KG1 (cell line): ENCODE results near the gene DIS3L2.

Experiments
- DNase-seq: peaks from one replicate; lab custom pipeline; 2025; lab: John Stamatoyannopoulos, UW

DIS3L2 gene

DNA sequence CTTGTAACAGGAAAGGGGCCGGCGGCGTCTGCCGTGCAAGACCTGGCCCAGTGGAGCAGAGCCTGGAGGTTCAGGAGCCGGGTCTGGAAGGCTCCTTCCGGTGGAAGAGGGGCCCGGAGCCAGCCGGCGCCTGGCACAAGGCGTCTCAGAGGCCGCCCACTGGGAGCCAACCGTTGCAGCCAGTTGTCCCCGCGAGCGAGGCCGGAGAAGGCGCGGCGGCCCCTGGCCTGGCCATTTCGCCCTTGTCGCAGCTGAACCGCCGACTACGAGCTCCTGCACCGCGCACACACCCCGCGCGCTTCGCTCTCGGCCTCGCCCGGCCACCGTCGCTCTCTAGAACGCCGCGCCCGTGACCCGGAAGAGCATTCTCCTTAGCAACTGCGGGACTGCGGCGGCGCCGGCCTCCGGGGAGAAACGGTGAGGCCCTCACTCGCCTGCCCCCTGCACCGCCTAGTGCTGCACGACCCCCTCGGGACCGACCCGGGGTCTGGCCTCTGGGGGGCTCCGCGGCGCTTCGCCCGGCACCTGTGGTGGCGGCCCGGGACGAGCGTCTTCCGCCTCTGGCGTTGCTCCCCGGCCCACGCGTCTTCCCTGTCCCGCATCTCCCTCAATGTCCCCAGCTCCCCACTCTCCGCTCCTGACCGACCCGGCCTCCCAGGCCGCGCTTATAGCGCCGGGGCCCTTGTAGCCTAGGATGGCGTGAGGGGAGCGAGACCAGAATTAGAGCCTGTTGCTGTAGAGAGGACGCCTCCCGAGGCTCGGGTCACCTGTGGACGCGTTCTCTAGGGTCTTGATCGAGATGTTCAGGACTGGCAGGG is at the start of gene DIS3L2:
DIS3L2 (plus strand) TSS at position 365 of the 818 bp plus-strand sequence. CDS start 53,215 bp downstream, outside the sequence.
- peak; percentile 85 for DNase-seq

GRCh38 chr2:231914077-231914690 is 47.3 kb upstream of the DIS3L2 start:
- DNase-seq = no peak

DNA sequence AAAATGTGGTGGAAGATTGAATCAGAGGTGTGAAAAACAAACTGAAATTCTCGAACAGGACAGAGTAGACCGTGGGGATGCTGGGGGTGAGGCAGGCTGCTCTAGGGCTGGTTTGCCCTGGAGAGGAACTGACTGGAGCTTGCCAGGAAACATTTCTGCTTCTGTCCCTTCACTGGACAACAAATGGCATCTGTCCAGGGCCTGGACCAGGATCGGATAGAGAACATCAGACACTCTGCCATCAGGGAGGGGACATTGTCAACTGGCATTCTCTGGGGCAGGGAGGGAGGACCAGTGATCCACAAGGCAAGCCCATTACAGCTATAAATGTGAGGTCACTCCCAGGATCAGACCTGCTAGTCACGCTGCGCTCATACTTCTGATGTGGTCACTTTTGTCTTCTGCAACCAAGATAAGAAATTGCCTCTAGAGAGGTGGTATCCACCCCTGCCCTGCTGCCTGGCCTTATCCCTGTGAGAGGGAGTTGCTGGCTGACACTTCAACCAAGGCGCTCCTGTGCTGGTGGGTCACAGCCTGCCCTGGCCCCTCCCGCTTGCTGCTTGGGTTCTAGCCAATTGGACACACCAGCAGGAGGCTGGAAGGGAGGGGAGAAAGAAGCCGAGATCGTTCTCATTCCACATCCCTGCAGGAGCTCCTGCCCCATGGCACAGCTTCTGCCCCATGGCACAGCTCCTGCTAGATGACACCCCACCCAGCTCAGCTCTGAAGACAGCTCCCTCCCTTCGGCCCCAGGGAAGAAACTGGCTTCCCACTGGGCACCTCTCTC is 44.0 kb upstream of the DIS3L2 start:
- DNase-seq = no peak

DNA sequence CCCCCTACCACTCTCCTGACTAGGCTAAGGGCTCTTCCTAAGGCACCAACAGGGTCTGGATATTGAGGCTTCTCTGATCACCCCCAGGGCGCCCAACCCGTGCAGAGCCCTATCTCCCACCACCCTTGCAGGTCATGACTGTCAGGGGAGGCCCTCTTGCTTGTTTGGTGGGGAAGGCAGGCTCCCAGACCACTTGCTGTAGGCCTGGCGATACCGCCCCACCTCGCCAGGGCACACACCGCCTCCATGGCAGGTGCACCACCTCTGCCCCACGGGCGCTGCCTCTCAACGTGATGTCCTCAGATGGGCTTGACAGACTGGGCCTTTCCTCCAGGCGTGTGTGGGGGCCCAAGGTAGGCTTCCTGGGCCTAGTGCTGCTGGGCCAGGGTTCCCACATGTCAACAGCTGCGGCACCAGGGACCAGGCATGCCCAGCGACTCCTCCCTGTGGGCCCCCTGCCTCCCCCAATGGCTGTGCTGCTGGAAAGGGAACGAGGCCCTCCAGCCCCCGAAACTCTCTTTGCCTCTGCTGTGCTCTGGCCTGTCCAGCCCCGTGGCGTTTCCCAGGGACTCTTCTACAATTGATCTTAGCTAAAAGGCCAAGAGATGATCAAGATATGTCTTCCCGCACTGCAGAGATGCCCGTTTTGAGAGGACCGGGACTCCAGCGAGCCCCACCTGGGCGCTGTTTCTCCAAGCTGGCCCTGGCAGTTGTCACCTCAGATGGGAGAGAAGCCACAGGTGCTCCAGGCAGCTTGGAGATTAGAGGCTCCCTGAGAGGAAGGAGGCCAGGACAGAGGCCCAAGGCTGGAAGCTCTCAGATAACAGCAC is 42.8 kb upstream of the DIS3L2 start:
- DNase-seq = no peak

- no peak for DNase-seq
Observed at GRCh38 chr2:231919341-231920035, 42.0 kb upstream of the DIS3L2 start.

DNA sequence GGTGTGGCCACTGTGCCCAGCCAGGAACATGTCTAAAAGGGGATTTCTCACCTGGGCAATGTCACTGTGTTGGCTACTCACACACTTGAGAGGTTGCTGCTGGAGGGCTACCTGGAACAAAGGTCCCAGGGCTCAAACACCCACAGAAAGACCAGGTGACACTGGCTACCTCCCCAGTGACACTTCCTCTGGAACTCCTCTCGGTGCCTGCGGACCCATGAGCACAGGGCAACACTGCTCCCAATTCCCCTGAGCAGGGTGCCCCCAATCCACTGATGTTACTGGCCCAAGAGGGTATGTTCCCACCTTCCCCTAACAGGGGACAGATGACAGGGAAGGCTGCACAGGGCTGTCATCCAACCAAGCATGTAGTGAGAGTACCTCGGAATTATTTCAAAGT is 41.1 kb upstream of the DIS3L2 start:
- DNase-seq = no peak

DNA sequence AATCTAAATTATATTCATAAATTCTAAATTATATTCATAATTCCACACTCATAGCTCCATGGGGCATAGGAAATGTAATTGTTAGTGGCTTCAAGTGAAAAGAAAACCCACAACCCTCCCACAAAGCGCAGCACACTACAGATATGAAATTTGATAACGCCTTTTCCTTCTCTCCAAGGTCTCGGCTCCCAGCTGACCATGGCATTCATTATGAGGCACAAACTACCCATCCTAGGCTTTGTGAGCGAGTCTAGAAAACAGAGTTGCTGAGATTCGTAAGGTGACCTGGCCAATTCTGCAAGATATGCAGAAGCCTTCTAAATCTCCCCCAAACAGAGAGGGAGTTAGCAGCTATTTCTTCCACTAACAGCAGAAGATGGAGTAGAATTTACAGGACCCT is 40.7 kb upstream of the DIS3L2 start:
- DNase-seq = no peak

DNA sequence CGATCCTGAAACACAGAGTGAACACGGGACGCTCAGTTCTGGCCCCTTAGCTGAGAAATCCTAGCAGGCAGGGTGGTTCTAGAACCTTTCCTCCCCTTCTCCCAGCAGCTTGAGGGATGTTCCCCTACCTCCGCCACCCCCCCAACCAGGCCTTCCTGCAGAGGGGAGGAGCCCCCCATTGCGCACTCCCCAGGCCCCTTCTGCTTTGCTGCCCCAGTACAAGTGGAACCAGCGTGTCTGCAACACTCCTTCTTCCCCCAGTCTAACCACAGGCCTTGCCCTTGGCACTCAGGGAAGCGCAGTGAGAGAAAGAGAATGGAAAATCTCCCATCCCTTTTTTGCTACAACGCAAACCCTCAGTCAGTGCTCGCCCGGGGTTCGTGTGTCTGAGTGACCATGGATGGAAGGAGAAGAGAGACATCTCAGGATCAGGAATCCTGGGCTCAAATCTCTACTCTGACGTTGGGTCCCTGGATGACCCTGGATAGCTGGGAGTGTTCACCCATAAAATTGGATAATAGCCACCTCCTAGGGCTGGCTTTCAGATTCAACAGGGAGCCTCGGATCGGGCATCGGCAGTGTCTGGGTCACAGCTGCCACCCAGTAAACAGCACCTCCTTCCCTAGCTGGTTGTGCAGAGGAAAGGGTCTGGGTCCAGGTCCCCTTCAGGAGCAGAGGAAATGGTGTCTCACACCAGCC is 39.1 kb upstream of the DIS3L2 start:
- DNase-seq = no peak

DNA sequence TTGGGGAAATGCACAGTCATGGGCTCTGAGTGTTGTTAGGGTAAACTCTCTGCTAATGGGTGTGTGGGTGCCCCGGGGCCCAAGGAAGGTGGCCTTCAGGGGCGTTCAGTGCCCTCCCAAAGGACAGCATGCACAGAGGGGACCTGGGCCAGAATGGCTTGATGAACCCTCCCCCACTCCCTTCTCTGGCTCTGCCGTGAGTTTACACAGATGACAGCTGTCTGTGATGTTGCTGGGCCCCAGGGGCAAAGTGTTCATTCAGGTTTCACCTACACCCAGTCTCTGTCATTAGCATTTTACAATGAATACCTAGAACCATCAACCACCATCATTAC is 38.5 kb upstream of the DIS3L2 start:
- DNase-seq = no peak

GRCh38 chr2:231923951-231924888 is 37.3 kb upstream of the DIS3L2 start:
- no peak for DNase-seq

DNA sequence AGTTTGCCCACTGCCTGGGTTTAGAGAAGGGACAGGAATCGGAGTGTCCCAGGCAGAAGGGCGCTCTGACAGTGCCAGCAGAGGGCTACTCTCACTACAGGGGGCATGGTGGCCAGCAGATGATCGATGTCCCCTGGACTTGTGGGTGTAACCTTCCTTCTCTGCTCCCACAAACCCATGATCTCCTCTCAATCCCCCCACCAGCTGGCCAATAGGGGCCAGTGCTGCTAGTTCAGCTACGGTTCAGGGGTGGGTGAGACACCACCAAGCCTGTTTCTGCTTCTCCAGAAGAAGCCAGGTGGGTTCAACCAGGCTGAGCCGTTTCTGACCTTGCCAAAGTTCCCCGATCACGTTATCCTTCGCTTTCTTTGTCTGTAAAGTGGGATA is 36.6 kb upstream of the DIS3L2 start:
- DNase-seq = no peak

- DNase-seq = peak; percentile 51
Observed at GRCh38 chr2:231925303-231926179, 36.0 kb upstream of the DIS3L2 start.

- peak; percentile 45 for DNase-seq
Observed at GRCh38 chr2:231926180-231926741, 35.3 kb upstream of the DIS3L2 start, which contains the start of gene NPPC. Gene NPPC, minus strand, starts transcription at chr2:231926396. Its CDS starts 147 bp downstream, at chr2:231926249.

DNA sequence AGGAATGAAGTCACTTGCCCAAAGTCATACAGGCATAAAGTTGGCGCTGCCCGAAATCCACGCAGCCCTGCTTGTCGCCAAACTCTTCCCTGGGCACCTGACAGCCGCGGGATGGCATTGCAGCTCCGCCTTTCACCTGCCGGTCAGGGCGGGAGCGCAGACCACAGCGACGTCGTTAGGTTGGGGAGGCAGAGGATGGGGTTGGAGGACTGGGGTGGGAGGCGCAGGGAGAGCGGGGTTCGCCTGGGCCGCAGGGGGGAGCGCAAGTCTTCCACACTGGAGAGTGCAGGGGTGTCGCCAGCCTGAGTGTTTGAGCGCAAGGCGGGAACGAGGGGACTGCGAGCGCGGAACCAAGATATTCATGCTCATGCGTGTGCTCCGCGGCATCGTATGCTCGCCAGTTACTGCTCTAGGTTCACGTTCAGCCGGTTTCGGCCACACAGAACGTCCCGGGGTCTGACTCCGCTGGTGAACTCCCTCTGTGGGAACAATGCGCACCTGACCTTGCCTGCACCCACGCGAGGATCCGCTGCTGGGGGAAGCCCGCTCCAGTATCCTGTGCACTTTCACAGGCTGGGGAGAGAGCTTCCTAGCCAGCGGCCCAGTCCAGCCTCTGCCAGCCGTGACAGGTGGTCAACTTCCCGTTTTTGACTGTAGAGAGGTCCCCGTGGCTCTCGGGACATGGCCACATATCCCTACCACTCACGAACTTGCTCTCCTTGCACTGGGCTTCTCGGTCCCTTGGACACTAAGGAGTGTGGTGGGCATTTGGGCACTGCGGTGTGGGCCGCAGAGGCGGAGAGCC is 34.5 kb upstream of the DIS3L2 start:
- no peak for DNase-seq

DNA sequence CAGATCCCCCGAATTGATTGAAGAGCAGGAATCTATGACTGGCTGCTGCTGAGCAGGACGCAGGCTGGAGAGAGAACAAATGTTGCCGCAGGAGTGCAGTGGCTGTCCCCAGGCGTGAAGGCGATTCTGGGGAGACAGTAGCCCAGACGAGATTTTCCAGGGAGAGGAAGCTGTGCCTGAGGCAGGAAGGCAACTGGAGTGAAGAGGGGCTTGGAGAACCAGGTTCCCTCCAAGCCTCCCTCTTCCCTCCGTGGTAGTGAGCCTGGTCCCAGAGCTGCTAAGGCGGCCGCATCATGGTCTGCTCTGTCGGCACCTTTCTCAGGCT is 34.0 kb upstream of the DIS3L2 start:
- no peak for DNase-seq

- no peak for DNase-seq
Observed at GRCh38 chr2:231928481-231928880, 33.0 kb upstream of the DIS3L2 start.

DNA sequence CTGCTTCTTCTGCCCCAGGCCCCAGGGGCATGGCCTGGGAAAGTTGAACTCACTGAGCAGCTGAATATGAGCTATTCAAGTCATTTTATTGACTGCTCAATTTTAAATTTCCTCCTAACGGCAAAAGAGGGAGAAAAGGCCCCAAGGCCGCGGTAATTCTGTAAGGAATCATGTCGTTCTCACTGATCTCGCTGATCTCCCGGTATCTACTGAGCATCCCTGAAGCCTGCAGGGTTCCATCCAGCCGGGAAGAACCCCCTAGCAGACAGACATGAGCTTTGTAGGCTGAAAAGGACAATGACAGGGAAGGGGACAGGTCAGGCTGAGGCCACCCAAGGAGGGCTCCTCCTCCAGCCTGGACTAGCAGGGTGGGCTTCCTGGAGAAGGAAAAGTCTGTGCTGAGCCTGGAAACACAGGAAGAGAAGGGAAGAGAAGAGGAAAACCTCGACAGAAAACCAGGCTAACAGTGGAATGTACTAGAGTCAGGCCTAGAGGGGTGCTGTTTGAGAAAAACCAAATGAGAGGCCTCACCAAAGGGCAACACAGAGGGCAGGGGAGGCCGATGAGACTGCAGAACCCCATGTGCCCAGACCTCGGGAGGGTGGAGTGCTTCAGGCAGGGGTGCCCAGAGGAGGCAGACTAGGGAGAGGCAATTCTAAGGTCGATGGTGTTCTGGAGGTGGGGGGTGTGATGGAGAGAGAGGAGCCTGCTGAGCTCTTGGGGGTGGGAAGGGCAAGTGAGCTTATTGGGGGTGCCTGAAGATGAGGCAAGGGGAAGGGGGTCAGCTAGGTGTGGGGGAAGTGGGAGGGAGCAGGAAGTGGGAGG is 32.4 kb upstream of the DIS3L2 start:
- DNase-seq = no peak
